Measurements from ENCODE around the gene TYROBP. TPM values are rescaled to one million over a fixed set of nuclear protein-coding genes. Genes with fewer than 3 reads are reported as not detected.

The TYROBP gene
- total and polyA plus RNA-seq, 2 of the 8 experiments (the other 6 are each of a cell fraction or from before 2014, with no cell fraction given) = 0.18 TPM; not detected in 1

DNA sequence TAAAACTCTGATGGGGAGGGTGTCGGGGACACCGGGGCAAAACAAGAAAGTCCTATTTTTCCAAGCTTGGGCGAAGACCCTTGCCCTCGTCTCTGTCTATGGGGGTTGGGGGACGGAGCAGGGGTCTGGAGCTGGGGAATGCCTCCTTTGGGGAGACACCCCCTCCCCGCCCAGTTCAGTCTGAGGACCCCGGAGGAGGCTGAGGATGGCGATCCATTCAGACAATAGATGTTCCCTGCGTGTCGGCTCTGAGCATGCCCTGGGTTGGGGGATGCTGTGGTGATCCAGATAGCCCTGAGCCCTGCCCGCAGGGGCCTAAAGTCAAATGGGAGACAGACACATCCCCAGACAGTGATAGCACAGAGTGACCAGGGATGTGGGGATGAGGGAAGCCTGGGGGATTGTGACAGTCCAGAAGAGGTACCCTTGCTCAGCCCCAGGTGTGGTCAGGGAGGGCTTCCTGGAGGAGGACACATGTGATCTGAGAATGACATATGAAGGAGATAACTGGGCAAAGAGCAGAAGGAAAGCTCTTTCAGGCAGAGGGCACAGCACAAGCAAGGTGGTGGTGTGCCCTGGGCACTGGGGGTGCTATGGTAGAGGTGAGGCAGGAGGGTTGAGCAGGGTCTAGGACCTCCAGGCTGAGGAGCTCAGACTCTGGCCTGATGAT, 37.2 kb upstream of the TYROBP start (continued):
- TF ChIP-seq EZH2 (IDR thresholded peaks at IDR 0.05; ENCODE audit: low read depth, low read length, severe bottlenecking) = no peak
- no peak for TF ChIP-seq KDM5A (IDR thresholded peaks at IDR 0.05; ENCODE audit: low read length)
- TF ChIP-seq, protein P1, sequence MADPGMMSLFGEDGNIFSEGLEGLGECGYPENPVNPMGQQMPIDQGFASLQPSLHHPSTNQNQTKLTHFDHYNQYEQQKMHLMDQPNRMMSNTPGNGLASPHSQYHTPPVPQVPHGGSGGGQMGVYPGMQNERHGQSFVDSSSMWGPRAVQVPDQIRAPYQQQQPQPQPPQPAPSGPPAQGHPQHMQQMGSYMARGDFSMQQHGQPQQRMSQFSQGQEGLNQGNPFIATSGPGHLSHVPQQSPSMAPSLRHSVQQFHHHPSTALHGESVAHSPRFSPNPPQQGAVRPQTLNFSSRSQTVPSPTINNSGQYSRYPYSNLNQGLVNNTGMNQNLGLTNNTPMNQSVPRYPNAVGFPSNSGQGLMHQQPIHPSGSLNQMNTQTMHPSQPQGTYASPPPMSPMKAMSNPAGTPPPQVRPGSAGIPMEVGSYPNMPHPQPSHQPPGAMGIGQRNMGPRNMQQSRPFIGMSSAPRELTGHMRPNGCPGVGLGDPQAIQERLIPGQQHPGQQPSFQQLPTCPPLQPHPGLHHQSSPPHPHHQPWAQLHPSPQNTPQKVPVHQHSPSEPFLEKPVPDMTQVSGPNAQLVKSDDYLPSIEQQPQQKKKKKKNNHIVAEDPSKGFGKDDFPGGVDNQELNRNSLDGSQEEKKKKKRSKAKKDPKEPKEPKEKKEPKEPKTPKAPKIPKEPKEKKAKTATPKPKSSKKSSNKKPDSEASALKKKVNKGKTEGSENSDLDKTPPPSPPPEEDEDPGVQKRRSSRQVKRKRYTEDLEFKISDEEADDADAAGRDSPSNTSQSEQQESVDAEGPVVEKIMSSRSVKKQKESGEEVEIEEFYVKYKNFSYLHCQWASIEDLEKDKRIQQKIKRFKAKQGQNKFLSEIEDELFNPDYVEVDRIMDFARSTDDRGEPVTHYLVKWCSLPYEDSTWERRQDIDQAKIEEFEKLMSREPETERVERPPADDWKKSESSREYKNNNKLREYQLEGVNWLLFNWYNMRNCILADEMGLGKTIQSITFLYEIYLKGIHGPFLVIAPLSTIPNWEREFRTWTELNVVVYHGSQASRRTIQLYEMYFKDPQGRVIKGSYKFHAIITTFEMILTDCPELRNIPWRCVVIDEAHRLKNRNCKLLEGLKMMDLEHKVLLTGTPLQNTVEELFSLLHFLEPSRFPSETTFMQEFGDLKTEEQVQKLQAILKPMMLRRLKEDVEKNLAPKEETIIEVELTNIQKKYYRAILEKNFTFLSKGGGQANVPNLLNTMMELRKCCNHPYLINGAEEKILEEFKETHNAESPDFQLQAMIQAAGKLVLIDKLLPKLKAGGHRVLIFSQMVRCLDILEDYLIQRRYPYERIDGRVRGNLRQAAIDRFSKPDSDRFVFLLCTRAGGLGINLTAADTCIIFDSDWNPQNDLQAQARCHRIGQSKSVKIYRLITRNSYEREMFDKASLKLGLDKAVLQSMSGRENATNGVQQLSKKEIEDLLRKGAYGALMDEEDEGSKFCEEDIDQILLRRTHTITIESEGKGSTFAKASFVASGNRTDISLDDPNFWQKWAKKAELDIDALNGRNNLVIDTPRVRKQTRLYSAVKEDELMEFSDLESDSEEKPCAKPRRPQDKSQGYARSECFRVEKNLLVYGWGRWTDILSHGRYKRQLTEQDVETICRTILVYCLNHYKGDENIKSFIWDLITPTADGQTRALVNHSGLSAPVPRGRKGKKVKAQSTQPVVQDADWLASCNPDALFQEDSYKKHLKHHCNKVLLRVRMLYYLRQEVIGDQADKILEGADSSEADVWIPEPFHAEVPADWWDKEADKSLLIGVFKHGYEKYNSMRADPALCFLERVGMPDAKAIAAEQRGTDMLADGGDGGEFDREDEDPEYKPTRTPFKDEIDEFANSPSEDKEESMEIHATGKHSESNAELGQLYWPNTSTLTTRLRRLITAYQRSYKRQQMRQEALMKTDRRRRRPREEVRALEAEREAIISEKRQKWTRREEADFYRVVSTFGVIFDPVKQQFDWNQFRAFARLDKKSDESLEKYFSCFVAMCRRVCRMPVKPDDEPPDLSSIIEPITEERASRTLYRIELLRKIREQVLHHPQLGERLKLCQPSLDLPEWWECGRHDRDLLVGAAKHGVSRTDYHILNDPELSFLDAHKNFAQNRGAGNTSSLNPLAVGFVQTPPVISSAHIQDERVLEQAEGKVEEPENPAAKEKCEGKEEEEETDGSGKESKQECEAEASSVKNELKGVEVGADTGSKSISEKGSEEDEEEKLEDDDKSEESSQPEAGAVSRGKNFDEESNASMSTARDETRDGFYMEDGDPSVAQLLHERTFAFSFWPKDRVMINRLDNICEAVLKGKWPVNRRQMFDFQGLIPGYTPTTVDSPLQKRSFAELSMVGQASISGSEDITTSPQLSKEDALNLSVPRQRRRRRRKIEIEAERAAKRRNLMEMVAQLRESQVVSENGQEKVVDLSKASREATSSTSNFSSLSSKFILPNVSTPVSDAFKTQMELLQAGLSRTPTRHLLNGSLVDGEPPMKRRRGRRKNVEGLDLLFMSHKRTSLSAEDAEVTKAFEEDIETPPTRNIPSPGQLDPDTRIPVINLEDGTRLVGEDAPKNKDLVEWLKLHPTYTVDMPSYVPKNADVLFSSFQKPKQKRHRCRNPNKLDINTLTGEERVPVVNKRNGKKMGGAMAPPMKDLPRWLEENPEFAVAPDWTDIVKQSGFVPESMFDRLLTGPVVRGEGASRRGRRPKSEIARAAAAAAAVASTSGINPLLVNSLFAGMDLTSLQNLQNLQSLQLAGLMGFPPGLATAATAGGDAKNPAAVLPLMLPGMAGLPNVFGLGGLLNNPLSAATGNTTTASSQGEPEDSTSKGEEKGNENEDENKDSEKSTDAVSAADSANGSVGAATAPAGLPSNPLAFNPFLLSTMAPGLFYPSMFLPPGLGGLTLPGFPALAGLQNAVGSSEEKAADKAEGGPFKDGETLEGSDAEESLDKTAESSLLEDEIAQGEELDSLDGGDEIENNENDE (IDR thresholded peaks at IDR 0.05; ENCODE audit: insufficient replicate concordance, low read length) = no peak
- TF ChIP-seq NRF1 (IDR thresholded peaks at IDR 0.05; ENCODE audit: low read depth, low read length) = no peak
- no peak for TF ChIP-seq RFX5 (IDR thresholded peaks at IDR 0.05; ENCODE audit: borderline replicate concordance, low read depth, low read length)

Measured in H1 (cell line).